GM12878 (cell line): ENCODE measurements around the gene UQCC2. TPM values are rescaled to one million over a fixed set of nuclear protein-coding genes. Genes with fewer than 3 reads are reported as not detected.
A peak's percentile ranks its signal among the peaks of the same experiment; 100 is the strongest.

Experiments used
- ATAC-seq: fragments of 200-7000 bp; cut with Tn5 transposase; 3 replicates; pipeline ENCODE4 v1.9.1; 2020; ENCODE audit warnings: mild to moderate bottlenecking, moderate library complexity
- BruUV-seq: library from RNA; stranded (reverse); fragments of 400-500 nt; replicated peaks from 2 replicates; lab custom pipeline; 2021; lab: Mats Ljungman, UMichigan
- CTCF ChIA-PET: fragments of 300-600 bp; sonication (Branson Sonifier 250); formaldehyde crosslinking; extraction: SDS; loops from one replicate; lab custom pipeline; 2021; ENCODE audit warnings: inconsistent platforms; lab: Yijun Ruan, JAX
- POLR2A ChIA-PET: fragments of 350-600 bp; formaldehyde crosslinking; extraction: SDS; loops from one replicate; lab custom pipeline; 2021; ENCODE audit warnings: inconsistent platforms; lab: Charles Lee
- RAD21 ChIA-PET: fragments of 300-600 bp; sonication (Branson Sonifier 250); formaldehyde crosslinking; loops from one replicate; lab custom pipeline; 2023; ENCODE audit warnings: antibody characterized with exemption; ENCODE audit not compliant: unreplicated experiment; lab: Charles Lee
- SMC1A ChIA-PET: fragments of 300-600 bp; sonication (Branson Sonifier 250); formaldehyde crosslinking; loops from one replicate; lab custom pipeline; 2023; ENCODE audit not compliant: unreplicated experiment, uncharacterized antibody; lab: Charles Lee
- DNase-seq: peaks from one replicate; pipeline ENCODE4 v3.0.0-alpha.2; 2011; ENCODE audit warnings: low read depth, low spot score
- FAIRE-seq: peaks from 3 replicates; lab custom pipeline; 2011; peaks lifted over from hg19 to GRCh38; lab: Jason Lieb, UNC
- H2AFZ ChIP-seq: 2 replicates; pipeline ENCODE4 v1.6.0; 2011; ENCODE audit warnings: low read depth, low read length, control low read depth; ENCODE audit not compliant: control insufficient read depth
- H3K27ac ChIP-seq: 2 replicates; pipeline ENCODE4 v1.5.1; 2011; ENCODE audit warnings: control low read depth; ENCODE audit not compliant: control insufficient read depth, insufficient read depth
- H3K27me3 ChIP-seq, 2 experiments: replicated peaks in 1 of 2; 2 replicates each; pipeline versions ENCODE4 v1.6.0 to v1.6.1; 2011; ENCODE audit warnings: low read length in 1 of 2; ENCODE audit not compliant: control insufficient read depth in 2 of 2, insufficient read depth in 2 of 2
- H3K36me3 ChIP-seq, 2 experiments: 2 replicates each; pipeline ENCODE4 v1.5.1; 2011; ENCODE audit warnings: low read length in 1 of 2; ENCODE audit not compliant: control insufficient read depth in 2 of 2, insufficient read depth in 2 of 2
- H3K4me1 ChIP-seq: 2 replicates; pipeline ENCODE4 v1.6.1; 2011; ENCODE audit warnings: mild to moderate bottlenecking, low read length, moderate library complexity, mixed read lengths; ENCODE audit not compliant: control insufficient read depth, insufficient read depth
- H3K4me2 ChIP-seq: 2 replicates; pipeline ENCODE4 v1.6.0; 2011; ENCODE audit warnings: control low read depth; ENCODE audit not compliant: control insufficient read depth, insufficient read depth
- H3K4me3 ChIP-seq: fragments of 200-600 bp; sonication (generic); 2 replicates; pipeline ENCODE4 v1.5.1; 2016
- H3K79me2 ChIP-seq: 2 replicates; pipeline ENCODE4 v1.6.0; 2011; ENCODE audit warnings: low read length; ENCODE audit not compliant: control insufficient read depth, insufficient read depth
- H3K9ac ChIP-seq: 2 replicates; pipeline ENCODE4 v1.8.0; 2011; ENCODE audit warnings: low read length, control low read depth, mixed read lengths; ENCODE audit not compliant: control insufficient read depth, insufficient read depth
- H3K9me3 ChIP-seq: replicated peaks from 3 replicates; pipeline ENCODE4 v1.5.1; 2011; ENCODE audit warnings: mild to moderate bottlenecking, low read length; ENCODE audit not compliant: control insufficient read depth, insufficient read depth
- H4K20me1 ChIP-seq: 2 replicates; pipeline ENCODE4 v1.6.0; 2011; ENCODE audit not compliant: control insufficient read depth, insufficient read depth
- HDAC2 ChIP-seq: fragments of 200-600 bp; sonication (generic); IDR thresholded peaks from 2 replicates; pipeline ENCODE4 v1.6.1; 2017
- IRF4 ChIP-seq: IDR thresholded peaks from 2 replicates; pipeline ENCODE4 v1.6.1; 2011; ENCODE audit warnings: low read depth, low read length
- MYB ChIP-seq: fragments of 150-350 bp; IDR thresholded peaks from 2 replicates; pipeline ENCODE4 v1.6.1; 2014; ENCODE audit warnings: mild to moderate bottlenecking, low read depth, low read length, borderline replicate concordance
- ZBED1 ChIP-seq: IDR thresholded peaks from 2 replicates; pipeline ENCODE4 v1.6.1; 2016; ENCODE audit warnings: borderline replicate concordance
- WGBS: methylation state at CpG from one replicate; pipeline ENCODE4 v1.1.6; 2016; ENCODE audit warnings: low lambda C conversion rate; ENCODE audit not compliant: insufficient replicate concordance, insufficient coverage; ENCODE audit errors: missing lambda C conversion rate; 5-methylcytosine and 5-hydroxymethylcytosine counted together
- in situ Hi-C: fragments of 300-500 bp; cut with MboI; formaldehyde crosslinking; loops from 9 replicates; pipeline ENCODE4 v1.14.3; 2018; ENCODE audit warnings: mixed read lengths
- intact Hi-C: fragments of 100-400 bp; cut with micrococcal nuclease; formaldehyde crosslinking; loops from one replicate; pipeline ENCODE4 v1.14.2; 2022; ENCODE audit not compliant: unreplicated experiment
- polyA plus RNA-seq, 11 experiments: library from polyadenylated mRNA; depleted of rRNA in 4 of 11; unstranded in 6 of 11; stranded (reverse) in 5 of 11; fragments of >200 nt; fragmentation: Nextera tagmentation in 4 of 11; fragmentation: Illumina TruSeq in 1 of 11; extraction: Ambion mirVana in 4 of 11; extraction: Trizol in 1 of 11; gene quantifications; 1 replicate in 1 of 11; 2 replicates in 10 of 11; pipeline versions ENCODE4 v1.2.1 to v1.2.3, GENCODE V29; 2011 to 2016; ENCODE audit warnings: inconsistent platforms in 2 of 11, missing spikeins in 2 of 11, low read depth in 1 of 11
- total RNA-seq, 4 experiments: library from RNA; depleted of rRNA in 3 of 4; stranded (reverse); fragments of >200 nt in 3 of 4; fragmentation: Illumina TruSeq in 1 of 4; extraction: Trizol in 1 of 4; gene quantifications; 2 replicates each; pipeline versions ENCODE4 v1.2.1 to v1.2.3, GENCODE V29; 2013 to 2021
- TF ChIP-seq, protein P1 (sequence below): IDR thresholded peaks from 2 replicates; pipeline ENCODE4 v1.6.1; 2012; ENCODE audit warnings: low read length, inconsistent platforms
- TF ChIP-seq, protein P2 (sequence below): IDR thresholded peaks from 2 replicates; pipeline ENCODE4 v1.6.1; 2012; ENCODE audit warnings: low read depth, low read length, improper control_type of control experiment
- TF ChIP-seq, protein P3 (sequence below): IDR thresholded peaks from 2 replicates; pipeline ENCODE4 v1.6.1; 2011; ENCODE audit warnings: borderline replicate concordance, low read depth, mild to moderate bottlenecking, moderate library complexity, low read length; ENCODE audit not compliant: insufficient read depth, poor library complexity, severe bottlenecking

UQCC2 gene
- total and polyA plus RNA-seq, 10 of the 15 experiments (the other 5 are each of a cell fraction or from before 2014, with no cell fraction given) = 40.6 to 478 (median 71.2) TPM

DNA sequence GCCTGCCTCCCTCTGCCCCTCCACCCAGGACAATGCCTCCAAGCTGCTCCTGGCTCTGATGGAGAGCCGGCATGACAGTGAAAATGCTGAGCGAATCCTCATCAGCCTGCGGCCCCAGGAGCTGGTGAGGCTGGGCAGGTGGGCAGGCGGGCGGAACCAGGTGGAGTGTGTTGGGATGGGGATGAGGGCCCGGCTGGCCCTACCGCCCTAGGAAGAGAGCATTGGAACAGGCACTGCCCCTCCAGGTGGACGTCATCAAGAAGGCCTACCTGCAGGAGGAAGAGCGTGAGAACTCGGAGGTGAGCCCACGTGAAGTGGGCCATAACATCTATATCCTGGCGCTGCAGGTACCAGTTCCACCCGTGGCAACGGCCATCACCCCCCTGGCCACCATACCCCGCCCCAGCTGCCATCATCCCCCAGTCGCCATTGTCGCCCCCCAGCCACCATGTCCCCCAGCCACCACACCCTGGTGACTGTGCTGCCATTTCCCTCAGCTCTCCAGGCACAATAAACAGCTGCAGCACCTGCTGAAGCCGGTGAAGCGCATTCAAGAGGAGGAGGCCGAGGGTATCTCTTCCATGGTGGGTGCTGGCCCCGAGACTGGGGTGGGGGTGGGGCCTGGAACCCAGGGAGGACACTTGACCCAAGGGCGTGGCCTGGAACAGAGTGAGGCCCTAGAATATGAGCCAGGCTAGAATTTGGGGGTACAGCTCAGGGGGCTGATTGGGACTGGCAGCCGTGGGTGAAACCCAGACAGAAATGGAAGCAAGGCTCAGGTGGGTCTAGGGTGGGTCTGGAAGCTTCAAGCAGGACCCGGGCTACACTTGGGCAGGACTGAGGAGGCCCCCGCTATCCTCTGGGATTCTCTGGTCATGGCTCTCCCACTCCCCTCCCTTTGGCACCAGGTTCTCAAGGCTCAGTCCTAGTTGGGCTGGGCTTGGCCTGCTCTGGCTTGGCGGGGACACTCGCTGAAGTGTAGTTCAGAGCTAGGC, 24.2 kb downstream of the UQCC2 start (continued):
- TF ChIP-seq, protein P1, sequence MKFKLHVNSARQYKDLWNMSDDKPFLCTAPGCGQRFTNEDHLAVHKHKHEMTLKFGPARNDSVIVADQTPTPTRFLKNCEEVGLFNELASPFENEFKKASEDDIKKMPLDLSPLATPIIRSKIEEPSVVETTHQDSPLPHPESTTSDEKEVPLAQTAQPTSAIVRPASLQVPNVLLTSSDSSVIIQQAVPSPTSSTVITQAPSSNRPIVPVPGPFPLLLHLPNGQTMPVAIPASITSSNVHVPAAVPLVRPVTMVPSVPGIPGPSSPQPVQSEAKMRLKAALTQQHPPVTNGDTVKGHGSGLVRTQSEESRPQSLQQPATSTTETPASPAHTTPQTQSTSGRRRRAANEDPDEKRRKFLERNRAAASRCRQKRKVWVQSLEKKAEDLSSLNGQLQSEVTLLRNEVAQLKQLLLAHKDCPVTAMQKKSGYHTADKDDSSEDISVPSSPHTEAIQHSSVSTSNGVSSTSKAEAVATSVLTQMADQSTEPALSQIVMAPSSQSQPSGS = no peak
- TF ChIP-seq, protein P2, sequence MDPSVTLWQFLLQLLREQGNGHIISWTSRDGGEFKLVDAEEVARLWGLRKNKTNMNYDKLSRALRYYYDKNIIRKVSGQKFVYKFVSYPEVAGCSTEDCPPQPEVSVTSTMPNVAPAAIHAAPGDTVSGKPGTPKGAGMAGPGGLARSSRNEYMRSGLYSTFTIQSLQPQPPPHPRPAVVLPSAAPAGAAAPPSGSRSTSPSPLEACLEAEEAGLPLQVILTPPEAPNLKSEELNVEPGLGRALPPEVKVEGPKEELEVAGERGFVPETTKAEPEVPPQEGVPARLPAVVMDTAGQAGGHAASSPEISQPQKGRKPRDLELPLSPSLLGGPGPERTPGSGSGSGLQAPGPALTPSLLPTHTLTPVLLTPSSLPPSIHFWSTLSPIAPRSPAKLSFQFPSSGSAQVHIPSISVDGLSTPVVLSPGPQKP = no peak
- TF ChIP-seq HDAC2 (no peak), IRF4 (no peak), ZBED1 (no peak), MYB (no peak)

DNA sequence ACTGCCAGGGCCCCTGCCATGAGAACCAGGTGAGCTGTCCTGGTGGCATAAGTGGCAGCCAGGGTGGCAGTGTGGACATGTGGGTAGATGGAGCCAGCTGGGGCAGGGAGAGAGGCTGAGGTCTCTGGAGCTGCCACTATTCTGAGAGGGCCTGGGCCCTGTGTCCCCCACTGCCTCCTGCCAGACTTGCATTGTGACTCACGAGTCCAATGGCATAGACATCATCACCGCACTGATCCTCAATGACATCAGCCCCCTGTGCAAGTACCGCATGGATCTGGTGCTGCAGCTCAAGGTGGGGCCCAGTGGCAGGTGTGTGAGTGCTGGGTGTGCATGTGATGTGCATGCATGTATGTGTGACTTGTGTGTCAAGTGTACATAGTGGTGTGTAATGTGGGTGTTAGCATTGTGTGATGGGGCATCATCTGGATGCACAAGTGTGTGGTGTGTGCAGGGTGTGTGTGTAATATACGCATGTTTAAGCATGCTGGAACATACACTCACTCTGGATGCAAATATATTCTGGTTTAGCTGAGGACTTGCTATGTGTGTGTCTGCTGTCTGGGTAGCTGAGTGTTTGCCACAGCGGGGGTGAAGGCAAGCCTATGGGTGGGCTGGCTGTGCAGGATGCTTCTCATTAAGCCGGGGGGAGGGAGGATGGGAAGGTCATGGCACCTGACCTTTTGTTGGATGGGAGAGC, 25.1 kb downstream of the UQCC2 start:
- SMC1A ChIA-PET = interaction anchor here (0.7 to 1.0 kb wide), 2 partner anchors 58 to 95 kb away, joined by 3 read pairs; no protein-coding TSS in a partner anchor

More for the DNA sequence above, 25.1 kb downstream of the UQCC2 start:
- H3K36me3 ChIP-seq = peaks cover 15 to 55% of the 10 kb centered on the region in 2 experiments
- intact Hi-C loops (no loop called here), in situ Hi-C loops (no loop called here)
- no peaks in the 10 kb centered on the region for H3K9me3 ChIP-seq
- no peaks in the 10 kb centered on the region for H3K27me3 ChIP-seq
- H3K4me1 ChIP-seq = no peaks in the 10 kb centered on the region
- H3K79me2 ChIP-seq = no peaks in the 10 kb centered on the region
- TF ChIP-seq, protein P3, sequence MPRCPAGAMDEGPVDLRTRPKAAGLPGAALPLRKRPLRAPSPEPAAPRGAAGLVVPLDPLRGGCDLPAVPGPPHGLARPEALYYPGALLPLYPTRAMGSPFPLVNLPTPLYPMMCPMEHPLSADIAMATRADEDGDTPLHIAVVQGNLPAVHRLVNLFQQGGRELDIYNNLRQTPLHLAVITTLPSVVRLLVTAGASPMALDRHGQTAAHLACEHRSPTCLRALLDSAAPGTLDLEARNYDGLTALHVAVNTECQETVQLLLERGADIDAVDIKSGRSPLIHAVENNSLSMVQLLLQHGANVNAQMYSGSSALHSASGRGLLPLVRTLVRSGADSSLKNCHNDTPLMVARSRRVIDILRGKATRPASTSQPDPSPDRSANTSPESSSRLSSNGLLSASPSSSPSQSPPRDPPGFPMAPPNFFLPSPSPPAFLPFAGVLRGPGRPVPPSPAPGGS = peak; percentile 73
- no peak for TF ChIP-seq MYB
- H3K4me2 ChIP-seq = no peak overlapping the region
- H3K9ac ChIP-seq = no peak overlapping the region
- no peak for DNase-seq
- FAIRE-seq = no peak
- H3K27ac ChIP-seq = no peak overlapping the region
- H4K20me1 ChIP-seq = no peaks in the 10 kb centered on the region
- RAD21 ChIA-PET = no interaction called here
- no TSS peak for BruUV-seq
- POLR2A ChIA-PET = no interaction called here
- WGBS = 80% methylated on average over 6 of the region's 6 CpGs
- no peak overlapping the region for H2AFZ ChIP-seq
- CTCF ChIA-PET = interaction anchor here (0.9 to 1.3 kb wide), 2 partner anchors 14 to 100 kb away, joined by 3 to 4 read pairs; no protein-coding TSS in a partner anchor
- ATAC-seq = no peak
- no peak overlapping the region for H3K4me3 ChIP-seq
